NCI-H748 (cell line): ENCODE results near the gene MYB.

ENCODE experiments used
- DNase-seq: peaks from one replicate; lab custom pipeline; 2025; ENCODE audit not compliant: unreplicated experiment; lab: John Stamatoyannopoulos, UW

The MYB gene

DNA sequence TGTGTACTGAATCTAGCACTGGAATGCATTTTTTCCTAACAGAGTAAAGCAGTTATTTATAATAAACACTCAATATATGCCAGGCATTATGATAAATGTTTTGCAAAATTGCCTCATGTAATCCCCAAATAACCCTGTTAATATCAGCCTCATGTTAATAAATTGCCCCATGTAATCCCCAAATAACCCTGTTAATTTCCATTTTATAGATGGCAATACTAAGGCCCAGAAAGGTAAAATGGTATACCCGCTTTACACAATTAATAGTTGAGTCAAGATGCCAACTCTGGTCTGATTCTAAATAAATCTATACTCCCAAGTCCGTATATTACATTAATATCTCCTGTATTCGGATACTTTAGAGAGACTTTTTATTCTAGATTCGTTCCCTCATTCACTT is 6.3 kb downstream of the MYB start:
- DNase-seq: no peak

DNA sequence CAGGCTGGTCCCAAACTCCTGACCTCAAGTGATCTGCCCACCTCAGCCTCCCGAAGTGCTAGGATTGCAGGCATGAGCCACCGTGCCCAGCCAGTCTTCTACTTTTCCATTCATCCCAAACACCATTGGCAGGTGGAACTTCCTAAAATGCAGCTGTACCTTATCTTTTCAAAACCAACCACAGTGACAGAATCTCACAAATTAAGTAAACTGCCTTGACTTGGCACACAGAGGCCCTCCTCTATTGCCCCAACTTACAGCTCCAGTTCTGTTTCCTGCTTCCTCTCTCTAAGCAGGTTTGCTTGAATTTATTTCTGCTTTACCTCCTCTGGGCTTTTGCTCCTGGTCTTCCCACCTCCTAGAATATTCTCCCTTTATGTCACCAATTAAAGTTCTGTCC is 7.6 kb downstream of the MYB start:
- DNase-seq: no peak

DNA sequence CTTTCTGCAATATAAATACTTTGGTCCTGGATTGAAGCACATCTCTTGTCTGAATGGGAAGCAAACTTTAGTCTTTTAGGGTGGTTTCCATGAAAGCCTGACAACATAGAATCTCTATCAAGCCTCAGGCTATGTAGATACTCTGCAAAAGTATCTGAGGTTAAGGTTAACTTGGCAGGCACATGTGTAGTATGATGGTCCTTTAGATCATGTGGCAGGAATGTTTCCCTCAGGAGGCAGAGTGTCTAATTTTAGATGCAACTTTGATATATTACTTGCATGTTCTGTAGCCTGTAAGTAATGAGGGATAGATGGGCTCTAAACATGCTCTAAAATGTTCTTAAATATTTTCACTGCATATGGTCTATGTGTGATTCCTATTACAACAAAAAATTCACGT is 8.2 kb downstream of the MYB start:
- DNase-seq: no peak

DNA sequence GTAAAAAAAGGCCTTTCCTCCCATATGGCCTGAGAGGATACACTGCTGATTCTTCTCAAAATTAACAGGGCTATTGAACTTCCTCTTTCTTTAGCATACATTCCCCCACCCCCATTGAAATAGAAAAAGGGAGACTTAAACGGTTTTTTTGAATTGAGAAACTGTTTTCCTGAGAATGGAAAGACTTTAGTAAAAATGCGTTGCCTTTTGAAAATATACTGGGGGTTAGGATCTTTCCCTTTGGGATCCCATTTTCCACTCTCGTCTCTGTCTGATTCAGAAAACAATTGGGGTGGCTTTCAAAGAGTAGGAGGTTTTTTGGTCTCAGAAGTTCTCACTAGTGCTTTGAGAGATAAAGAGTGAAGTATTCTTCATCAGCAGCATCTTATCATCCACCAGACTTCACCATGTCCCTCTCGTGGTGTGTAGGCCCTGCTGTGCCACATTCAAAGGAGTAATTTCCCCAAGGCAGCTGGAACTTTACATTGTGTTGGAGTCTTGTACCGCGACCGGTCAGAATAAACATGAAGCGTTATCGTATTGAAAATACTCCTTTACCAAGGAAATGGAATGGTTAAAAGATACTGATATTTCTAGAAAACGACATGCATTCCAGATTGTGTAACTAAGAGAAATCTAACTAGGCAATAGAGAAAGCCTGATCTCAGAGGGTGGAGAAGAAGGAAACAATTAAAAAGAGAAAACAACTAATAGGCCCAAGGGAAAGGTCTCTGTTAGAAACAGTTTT is 10.6 kb downstream of the MYB start:
- DNase-seq: no peak

DNA sequence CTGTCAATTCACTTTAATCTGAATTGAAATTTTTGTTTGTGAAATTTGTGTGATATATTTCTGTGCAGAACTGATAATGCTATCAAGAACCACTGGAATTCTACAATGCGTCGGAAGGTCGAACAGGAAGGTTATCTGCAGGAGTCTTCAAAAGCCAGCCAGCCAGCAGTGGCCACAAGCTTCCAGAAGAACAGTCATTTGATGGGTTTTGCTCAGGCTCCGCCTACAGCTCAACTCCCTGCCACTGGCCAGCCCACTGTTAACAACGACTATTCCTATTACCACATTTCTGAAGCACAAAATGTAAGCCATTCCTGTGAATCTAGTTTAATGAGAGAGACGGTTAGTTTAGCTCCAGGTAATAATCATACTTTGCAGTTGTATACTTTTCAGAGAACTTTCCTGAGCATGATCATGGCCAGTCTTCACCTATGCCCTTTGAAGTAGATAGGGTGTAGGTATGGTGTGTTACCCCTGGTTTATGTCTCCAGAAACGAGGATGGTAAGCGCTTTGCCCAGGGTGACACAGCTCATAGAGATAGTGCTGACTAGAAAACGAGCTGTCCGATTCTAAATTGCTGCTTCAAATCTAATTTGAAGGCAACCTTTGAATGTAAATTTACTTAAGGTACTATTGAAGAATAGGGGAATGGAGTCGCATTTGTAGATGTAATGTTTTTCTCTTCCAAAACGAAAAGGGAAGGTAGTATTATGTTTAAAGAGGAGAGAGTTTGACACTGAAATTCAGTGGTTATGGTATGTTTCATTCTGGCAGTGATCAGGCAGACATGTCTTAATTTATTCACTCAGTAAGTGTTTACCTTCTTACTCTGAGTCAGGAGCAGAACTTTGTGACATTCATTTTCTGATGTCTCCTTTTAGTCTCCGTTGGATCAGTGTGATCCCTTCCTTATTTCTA is 11.4 kb downstream of the MYB start:
- no peak for DNase-seq

DNA sequence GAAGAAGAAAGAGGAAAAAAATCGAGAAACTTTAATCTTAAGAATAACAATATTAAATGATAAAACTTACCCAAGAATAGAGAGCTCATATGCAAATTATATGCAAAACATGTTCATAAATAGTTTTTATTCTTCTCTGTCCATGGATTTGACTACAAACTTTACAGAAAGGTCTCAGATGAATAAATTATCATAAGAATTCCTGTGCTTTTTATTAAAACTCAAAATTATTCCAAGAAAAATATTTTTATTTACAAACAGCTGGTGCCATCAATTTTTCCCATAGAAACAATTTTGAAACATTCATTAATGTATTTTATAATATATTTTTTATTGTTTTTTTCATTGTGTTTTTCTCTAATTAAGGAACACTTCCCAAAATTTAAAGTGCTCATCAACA is 12.1 kb downstream of the MYB start:
- DNase-seq: no peak

DNA sequence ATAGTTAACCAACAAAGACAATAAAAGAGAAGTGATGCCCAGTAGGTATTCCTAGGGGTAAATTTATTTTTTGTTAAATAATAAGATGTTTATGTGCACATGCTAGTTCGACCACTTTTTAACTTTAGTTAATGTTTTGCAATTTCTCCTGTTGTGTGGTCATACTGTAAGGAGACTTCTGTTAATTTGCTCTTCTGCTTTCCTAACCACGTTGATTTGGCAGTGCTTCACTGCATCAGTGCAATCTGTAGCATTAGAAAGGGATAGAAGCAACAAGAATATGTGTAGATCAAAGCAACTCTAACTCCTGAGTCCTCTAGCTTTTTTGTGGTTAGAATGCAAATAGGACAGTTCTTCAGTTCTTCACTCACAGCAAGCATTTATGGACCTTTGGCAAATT is 13.9 kb downstream of the MYB start:
- DNase-seq: no peak

DNA sequence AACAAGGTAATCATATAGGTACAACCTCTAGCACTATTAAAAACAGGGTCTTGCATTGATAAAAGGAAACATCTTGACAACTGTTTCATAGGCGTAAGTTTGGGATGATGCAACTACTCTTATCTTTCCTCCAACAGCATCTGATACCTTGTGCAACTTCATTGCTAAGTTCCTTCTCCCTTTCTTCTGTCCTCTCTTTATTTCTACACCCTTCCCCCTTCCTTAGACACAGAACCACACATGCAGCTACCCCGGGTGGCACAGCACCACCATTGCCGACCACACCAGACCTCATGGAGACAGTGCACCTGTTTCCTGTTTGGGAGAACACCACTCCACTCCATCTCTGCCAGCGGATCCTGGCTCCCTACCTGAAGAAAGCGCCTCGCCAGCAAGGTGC is 14.4 kb downstream of the MYB start:
- no peak for DNase-seq

DNA sequence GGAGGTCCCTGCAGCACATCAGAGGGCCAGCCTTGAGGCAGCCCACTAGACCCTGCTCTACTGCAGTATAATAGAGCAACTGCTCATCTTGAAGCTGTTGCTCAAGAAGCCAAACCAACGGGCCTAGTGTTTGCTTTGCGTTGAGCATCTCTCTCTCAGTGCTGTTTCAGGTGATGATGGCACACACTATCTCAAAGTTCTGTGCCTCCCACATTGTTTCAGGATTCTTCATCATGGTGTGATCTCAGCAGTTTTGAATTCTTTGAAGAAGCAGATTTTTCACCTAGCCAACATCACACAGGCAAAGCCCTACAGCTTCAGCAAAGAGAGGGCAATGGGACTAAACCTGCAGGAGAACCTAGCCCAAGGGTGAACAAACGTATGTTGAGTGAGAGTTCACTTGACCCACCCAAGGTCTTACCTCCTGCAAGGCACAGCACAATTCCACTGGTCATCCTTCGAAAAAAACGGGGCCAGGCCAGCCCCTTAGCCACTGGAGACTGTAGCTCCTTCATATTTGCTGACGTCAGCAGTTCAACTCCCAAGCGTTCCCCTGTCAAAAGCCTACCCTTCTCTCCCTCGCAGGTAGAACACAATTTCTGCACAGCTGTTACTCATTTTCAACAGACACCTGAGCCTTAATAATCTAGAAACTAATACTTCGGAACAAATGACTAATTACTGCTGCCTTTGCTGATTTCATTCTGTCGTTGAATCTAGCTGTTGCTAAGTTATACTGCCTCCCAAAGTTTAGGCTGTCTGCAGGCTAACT is 15.8 kb downstream of the MYB start:
- DNase-seq: no peak

DNA sequence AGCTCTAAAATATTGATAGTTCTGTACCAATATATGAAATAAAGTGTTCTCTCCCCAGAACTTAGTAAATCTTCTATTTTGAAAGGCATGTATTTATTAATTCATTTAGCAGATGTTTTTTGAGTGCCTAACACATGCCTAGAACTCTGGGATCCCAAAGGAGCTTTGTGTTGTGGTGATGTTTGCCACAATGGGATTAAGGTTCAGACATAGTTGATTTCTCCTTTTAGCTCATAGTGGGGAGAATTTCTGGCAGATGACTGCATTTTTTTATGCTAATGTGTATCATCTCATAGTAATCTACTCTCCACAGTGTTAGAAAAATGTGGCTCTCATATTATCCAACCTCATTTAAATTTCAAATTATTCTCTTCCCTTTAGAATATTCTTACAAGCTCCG is 21.7 kb downstream of the MYB start:
- no peak for DNase-seq

DNA sequence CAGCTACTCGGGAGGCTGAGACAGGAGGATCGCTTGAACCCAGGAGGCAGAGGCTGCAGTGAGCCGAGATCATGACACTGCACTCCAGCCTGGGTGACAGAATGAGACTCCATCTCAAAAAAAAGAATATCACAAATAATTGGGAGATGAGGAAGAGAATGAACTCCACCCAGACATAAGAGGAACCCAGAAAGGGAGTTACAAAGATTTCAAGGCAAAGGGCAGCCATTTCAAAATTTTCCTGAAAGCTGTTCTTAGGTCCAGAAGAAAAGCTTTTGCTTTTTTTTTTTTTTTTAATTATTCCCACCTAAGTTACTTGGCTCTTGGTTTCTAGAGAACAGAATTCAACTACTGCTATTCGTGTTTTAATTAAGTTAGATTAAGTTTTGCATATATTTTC is 23.8 kb downstream of the MYB start:
- DNase-seq: no peak

DNA sequence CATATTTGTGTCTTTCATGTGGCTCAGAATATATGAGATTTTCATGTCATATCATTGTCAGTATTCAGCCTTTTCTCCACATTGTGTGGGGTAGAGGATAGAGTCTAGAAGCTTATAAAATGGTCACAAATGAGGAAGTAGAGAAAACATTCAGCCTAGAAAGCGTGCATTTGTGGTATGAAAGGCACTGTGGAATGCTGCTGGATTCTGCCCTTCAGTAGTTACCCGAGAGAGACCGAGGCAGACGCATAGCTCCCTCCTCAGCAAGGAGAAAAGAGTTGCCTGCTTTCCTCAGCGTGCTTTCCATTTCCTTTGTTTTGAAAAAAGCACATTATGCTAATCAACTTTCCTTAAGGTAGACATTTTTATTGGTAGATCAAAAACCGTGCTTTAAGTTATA is 28.7 kb downstream of the MYB start:
- DNase-seq: no peak

DNA sequence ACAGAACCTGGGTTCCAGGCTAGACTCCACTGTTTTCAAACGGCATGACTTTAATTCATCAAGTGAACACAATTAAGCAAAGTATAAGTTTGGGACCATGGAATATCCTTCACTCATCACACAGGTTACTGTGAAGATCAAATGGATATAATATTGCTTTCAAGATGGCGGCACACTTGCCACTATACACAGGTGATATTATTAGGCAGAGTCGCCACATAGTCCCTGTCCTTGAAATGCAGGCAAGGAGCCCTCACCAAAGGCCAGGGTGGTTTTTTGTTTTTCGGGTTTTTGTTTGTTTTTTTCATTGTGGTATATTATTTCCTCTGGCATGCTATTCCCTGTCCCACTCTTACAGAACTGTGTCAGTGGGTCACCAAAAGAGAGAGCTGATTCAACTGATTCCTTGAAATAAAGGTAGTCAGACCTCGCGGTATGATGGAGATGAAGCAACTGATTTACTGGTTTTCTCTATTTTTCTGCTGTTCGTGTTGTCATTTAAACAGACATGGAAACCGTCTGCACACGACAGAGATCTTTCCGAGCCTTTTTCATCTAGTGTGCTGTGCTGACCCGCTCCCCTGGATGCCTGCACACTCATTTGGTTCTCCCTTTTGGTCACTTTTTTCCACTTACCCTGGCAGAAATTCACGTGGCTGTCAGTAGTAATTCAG is 29.7 kb downstream of the MYB start:
- no peak for DNase-seq

DNA sequence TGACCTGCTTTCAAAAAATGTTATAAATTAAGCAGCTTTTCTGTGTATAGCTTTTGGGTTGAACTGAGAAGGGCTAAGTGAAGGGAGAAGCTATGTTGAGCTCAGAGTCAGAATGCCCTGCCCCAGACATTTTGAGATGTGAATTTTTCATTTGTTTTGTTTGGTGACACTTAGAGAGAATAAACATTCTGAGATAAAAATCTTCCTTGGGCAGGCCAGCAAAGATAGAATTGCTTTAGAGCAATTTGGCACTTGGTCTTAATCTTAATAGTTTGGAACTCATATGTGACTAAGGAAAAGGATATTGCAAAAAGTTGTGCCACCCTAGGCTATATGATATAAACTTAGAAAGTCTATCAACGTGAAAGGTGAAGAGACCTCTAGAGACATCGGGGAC is 30.2 kb downstream of the MYB start:
- DNase-seq: no peak

DNA sequence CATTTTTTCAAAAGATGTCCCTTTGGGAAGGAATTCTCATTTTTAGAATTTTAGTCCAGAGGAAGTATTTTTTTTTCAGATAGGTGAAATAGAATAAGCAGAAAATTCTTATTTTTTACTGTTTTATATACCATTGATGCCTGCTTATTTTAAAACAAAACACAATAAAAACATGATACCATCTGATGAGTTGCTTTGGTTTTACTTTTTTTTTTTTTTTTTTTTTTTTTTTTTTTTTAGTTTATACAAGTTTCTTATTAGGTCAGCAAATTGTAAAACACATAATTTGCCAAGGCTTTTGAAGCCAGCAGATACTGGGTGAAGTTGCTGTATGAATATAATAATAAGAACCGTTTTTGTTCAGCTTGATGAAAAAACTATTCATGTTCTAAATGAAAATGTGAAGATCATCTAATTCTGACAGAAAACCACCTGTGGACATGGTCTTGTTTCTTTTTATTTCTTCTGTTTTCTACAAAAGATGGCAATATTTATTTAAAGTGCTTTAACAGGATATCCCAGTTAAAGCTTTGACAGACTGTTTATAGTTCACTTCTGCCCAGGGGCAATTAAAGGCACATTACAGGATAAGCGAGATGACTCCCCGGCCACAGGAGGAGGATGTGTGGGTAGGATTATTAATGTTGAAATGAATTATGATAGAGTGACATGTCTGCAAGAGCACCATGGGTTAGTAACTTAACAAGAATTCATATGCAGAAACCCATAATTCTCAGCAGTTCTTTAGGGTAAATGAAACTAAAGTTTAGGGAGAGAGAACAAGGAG is 31.1 kb downstream of the MYB start:
- no peak for DNase-seq

DNA sequence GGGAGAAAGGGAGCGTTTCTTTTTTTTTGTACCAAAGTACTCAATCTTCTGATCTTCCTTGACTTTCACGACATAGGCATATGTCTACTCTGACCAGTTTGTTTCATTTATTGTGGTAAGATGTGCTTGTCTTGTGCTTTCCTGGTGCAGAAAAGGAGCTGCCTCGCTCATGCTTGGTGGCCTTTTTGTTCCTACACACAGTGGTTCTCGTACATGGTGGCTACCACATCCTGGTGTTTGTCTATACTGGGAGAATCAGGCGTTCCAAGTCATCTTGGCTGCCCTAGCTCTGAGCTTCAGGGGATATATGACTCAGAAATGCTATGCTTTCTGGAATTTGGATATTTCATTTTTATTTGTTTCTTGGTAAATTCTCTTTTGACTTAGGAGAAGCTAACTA is 31.8 kb downstream of the MYB start:
- no peak for DNase-seq

DNA sequence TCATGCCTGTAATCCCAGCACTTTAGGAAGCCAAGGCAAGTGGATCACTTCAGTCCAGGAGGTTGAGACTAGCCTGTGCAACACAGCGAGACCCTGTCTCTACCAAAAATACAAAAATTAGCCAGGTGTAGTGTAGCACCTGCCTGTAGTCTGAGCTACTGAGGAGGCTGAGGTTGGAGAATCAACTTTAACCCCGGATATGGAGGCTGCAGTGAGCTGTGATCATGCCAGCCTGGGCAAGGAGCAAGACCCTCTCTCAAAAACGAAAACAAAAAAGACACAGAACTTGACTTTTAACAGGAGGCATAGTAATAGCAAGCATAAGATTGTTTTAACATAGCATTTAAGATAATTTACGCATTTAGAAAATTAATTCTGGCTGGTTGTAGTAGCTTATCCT is 32.5 kb downstream of the MYB start:
- DNase-seq: no peak

DNA sequence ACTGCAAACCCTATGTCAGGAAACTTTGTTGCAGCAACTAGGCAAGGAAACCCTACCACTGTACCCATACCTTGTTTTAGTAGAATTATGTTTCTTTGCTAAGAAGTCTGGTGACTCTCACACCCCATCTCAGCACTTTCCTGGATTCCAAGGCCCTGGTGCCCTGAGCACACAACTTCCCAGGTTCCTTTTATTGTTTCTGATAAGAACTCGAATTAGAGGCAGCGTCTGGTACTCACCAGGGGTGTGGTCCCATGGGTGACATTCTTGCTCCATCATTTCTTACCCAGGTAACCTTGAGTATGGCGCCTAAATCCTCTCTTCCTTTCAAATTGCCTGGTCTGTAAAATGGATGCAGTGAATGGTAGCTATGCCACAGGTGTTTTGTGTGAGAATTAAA is 34.1 kb downstream of the MYB start:
- no peak for DNase-seq

DNA sequence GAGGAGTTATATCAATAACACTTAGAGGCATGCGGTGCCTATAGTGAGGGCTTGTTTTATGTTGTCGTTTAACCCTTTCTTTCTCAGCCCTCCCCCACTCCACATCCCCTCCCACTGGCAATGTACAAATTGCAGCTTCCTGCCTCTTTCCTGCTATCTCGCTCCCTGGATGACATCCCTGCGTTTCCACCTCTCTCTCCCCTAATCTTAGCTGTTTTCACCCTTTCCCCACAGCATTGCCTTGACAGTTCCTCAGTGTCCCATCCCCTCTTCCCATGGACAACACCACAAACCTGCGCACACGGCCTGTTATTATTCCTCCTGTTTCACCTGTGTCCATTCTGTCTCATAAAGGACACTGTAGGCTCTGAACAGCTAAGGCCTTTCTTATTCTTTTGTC is 34.5 kb downstream of the MYB start:
- no peak for DNase-seq

DNA sequence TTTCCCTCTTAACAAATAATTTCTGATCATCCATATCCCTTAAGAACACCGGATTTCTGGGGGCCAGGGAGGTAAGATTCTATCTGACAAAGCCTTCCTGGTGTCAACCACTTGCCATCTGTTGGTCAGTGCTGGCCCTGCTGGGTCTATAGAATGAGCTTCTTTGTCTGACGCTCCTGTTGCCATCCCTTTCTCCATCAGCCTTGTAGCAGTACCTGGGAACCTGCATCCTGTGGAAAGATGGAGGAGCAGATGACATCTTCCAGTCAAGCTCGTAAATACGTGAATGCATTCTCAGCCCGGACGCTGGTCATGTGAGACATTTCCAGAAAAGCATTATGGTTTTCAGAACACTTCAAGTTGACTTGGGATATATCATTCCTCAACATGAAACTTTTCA is 36.6 kb downstream of the MYB start:
- no peak for DNase-seq
